HG03457 (cell line): Measurements from ENCODE around the gene CDX2.

Experiments used
- ATAC-seq: cut with Tn5 transposase; IDR thresholded peaks from one replicate; pipeline ENCODE4 v1.9.1; 2021; ENCODE audit warnings: moderate number of reproducible peaks; ENCODE audit not compliant: unreplicated experiment

The CDX2 gene

DNA sequence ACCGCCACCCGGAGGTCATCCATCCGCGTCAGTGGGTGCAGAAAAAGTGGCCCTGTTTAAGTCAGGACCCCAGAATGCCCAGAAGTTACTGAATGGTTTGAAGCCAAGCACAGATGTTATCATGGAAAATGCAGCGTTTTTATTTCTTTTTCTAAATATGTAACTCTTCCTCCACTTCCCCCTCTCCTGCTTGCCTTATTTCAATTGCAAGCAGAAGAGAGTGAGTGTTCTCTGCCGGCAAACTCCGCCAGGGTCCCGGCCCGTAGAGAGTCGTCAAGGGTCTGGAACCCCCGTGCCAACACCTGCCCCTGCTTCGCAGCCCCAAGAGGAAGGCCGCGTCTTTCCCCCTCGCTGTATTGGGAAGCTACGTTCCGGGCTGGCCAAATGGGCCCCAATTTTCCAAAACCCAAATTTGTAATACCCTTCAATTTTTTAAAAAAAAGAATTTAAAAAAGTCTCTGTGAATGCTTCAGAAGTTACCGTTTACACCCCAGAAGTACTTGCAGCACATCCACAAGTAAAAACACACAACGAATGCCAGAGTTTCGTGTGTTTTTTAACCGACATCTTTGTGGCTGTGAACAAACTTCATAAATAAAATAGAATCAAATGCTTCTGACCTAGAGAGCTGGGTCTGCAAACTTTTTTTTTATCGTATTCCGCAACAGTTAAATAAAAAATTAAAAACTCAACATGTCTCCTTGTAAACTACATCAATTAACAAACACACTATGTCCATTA, 50.0 kb downstream of the CDX2 start:
- ATAC-seq = no peak

DNA sequence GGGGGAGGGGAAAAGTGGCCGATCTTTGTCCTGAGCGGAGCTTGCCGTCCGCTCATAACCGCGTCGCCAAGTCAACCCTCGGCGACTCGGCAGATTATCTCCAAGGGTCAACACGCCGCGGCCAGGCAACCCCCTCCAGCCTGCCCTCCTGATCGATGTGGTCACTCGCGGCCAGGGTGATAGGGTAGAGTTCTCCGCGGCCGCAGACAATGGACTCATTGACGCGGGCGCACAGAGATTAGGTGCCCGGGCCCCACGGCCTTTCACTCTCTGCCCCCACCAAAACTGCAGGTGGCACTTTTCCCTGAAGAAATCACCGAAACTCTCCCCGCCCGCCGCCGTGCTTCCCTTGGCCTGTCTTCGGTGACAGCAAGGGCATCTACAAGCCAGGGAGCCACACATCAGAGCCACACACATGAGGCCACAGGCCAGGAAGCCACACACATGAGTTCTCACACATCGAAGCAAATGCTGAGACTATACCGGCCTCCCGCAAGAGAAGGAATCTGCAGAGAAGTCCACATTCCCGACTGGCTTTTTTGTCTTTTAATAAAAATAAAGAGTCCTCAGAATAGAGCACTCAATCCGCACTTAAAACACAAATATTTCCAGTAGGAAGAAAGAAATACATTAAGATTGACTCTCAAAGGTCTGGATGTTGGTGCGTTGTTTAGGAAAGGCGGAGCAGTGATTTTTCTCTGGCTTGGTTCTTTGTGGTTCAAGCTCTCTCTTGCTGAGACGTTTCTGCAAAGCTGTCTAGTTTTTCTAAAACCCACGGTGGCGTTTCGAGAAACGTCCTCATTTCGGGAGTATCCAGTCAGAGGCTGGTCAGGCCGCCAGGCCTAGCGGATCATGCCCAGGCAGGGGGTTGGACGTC, 50.8 kb downstream of the CDX2 start:
- no peak for ATAC-seq

- no peak for ATAC-seq
Measured at GRCh38 chr13:27917121-27917947, 51.8 kb downstream of the CDX2 start.

- ATAC-seq = no peak
Measured at GRCh38 chr13:27915301-27916207, 53.6 kb downstream of the CDX2 start.

DNA sequence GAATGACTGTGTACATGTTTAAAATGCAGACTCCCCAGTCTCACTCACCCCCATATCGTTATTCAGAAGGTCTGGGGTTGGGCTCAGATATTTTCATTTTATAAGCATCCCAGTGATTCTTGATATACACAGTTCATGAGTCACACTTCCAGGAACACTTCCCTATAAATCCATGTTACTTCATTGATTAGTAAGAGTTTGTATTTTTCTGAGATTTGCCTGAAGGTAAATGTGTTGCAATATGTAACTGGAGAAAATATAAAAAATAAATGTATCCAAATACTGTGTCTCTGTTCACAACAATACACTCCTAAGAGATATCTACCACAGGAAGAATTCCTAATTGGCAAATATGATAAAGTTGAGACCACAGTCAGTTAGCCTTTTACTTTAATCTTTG, 56.0 kb downstream of the CDX2 start:
- ATAC-seq = no peak

DNA sequence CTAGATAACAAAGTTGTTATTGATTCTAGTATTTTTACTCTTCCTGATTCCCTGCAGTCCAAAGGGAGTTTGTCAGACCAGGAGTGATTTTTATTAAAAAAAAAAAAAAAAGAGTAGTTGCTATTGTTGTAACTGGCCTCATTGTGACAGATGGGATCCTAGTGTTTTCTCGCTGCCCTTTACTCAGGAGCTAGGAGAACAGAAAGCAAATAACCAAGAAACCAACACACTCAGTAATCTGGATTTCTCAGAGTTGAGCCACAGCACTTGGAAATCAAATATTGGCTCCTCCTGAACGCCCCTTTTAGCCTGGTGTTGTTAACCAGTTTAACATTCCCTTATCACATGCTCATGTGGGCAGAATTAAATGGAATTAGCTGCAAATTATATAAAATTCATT, 57.6 kb downstream of the CDX2 start:
- no peak for ATAC-seq
